NCI-H446 (cell line): ENCODE measurements around the gene TBRG1.

Experiments
- DNase-seq, 2 experiments: peaks; one replicate each; lab custom pipeline; 2025; lab: John Stamatoyannopoulos, UW

The TBRG1 gene

DNA sequence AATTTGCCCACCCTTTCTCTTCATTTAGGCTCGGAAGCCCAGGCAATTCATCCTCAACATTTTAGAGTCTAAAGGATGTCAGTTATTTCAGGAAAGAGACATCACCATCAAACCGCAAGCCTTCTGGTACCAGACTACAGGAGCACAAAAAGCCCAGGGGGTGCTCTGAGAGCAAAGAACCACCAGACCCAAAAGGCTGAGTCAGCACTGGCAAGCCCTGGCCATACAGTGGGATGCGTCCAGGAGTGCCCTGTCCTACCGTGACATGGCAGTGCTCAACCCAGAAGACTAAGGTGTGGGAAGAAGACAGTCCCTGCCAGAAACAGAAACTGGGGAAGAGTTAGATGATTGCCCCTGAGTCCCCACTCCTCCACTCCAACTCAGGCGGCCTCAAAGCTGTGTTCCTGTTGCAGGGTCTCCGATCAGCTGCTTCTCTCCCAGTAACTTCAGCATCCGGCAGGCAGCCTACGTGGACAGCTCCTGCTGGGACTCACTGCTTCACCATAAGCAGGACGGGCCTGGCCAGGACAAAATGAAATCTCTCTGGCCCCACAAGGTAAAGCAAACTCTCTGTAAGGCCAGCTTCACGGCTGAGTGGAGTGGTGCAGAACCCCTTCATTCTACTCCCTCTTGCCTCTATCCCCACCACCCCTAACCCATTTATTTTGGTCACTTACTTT lies 10.0 kb upstream of the TBRG1 start:
- DNase-seq: peak in 1 of 2 experiments; percentile 14

DNA sequence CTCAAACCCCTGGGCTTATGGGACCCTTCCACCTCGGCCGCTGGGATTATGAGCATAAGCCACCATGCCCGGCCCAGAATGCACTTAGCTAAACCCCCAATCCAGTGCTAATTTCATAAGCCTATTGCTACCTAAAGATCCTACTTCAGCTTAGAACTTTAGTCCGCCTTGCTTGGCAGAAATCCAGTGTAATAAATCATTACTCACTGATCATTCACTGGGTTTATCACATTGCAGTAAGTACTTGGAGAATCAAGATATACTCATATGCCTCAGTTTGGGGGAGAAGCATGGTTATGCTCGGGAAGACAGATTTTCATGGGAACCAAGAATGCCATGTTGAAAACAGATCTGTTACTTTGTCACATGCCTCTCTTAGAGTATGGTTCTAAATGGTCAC lies 3.8 kb upstream of the TBRG1 start:
- no peak for DNase-seq

DNA sequence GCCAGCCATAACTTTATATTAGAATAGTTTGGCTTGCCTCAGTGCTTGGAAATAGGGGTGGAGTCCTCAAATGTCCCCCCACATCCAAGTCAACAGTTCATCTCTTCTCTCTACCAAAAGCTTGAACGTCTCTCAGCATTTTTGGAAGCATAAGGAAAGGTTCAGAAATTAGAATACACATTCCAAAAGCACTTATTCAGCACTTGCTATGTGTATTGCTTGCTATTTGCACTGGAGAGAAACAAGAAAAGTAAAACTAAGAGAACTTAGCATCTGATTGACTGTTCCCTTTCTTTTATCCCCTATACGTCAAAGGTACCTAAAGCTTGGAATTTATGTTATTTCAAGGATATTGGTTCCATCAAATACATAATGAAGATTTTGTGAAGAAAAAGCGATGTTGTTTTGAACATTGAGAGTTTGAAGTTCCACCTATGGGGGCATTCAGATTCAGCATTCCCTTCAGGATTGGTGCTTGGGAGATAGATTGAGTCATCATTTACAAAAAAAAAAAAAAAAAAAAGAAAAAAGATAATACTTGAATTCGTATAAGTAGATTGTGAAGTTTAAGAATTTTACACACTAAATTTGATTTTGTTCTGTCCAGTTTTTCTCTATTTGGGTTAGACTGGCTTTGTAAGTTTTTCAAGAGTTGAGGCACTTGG lies 1.3 kb downstream of the TBRG1 start:
- no peak for DNase-seq

DNA sequence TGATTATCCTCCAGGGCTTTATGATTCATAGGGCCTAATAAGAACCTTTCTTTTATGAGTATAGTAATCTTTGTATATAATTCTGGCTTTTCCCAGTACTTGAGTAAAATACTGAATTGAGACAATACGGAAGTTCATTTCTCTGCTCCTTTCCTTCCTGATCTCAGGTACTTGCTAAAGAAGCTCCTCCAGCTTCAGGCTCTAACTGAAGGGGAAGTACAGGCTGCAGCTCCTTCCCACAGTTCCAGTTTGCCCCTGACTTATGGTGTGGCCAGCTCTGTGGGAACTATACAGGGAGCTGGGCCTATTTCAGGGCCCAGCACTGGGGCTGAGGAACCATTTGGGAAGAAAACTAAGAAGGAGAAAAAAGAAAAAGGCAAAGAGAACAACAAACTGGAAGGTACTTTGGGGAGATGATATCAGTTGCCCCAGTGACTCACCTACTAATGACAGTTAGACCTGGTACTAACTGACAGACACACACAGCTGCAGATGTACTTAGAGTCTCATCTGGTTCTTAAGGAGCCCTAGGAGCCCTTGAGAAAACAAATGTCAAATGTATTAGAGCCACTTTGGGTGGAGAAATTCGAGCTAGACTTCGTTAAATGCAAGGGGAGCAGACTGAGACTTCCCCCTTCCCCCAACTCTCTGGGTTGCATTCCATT lies 3.0 kb downstream of the TBRG1 start:
- no peak for DNase-seq

DNA sequence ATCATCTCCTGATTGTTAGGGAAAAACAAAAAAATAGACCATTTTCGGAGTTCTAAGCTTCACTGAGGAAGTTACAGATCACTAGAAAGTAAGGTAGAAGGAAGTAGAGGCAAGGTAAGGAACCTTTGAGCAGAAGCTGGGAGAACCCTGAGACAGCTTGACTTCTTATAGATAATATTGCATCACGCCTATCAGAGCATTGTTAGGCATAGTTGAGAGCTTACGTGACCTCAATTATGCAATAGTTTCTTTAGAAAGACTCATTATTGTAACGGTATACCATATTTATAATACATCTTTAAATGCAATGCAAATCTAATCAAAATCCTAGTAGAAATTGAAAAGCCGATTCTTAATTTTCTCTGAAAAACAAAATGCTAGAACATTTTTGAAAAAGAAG lies 4.9 kb downstream of the TBRG1 start:
- DNase-seq: no peak

DNA sequence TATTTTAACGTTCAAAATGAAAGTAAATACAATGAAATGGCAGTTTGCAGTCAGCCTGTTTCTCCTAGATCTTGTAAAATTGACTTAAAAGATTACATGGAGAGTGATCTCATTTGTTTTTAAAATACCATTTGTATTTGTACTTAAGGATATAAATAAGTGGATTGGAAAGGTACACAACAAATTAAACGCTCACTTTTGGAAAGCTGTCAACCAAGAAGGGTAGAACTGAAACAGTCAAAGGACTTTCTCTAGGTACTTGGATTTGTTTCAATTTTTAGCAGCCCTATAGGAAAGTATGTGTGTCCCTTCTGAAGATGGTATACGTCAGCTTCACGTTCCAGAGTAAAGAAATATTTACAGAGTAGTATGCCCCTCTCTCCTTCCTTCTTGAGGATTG lies 7.3 kb downstream of the TBRG1 start:
- DNase-seq: no peak

DNA sequence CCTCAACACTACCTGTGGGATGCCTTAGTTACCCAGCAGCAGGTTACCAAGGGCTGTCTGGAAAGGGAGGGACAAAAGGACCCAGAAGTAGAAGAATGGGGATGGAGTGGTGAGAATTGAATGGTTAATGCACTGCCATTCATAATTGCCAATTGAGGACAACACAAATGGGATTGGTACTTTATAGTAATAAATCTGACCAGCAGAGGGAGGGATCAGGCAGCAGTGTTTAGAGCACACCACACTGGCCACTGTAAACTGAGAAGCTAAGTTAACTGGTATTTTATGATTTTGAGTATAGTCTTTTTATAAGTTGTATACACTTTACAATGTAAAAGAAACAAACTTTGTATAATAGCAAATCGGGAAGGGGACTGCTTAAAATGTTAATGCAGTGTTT lies 10.7 kb downstream of the TBRG1 start:
- no peak for DNase-seq

DNA sequence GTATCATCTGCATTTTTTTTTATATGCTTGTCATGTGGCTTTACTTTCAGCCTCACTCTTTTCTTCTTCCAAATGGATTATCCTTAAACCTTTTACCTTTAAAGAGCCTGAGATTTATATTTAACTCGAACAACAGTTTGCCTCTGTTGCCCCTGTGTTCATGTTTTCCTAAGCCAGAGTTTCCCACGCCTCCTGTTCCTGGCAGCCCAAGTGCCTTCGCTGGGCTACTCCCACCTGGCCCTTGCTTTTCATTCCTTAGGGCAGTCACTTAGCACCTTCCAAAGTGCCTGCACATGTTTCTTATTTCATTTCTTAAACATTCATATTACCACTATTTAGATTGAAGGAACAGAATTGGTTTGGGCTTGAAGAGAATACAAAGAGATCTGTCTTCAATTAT lies 13.3 kb downstream of the TBRG1 start:
- DNase-seq: no peak

DNA sequence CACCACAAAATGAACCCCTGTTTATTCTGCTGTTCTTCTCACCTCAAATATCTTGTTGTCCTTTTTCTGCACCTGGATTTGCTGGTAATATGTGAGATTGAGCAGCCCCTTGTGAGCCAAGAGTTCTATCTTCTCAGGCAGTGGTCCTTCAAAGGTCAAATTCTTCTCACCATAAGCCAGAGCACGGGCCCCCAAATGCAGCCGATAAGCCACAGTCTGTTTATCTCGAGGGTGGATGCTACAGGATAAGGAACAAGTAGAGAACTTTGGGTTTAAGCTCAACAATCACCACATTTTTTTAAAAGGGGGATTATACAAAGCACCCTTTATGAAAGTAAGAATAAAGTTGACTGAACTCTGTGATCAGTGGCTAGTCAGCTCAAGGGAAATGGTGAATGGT lies 15.8 kb downstream of the TBRG1 start:
- no peak for DNase-seq

DNA sequence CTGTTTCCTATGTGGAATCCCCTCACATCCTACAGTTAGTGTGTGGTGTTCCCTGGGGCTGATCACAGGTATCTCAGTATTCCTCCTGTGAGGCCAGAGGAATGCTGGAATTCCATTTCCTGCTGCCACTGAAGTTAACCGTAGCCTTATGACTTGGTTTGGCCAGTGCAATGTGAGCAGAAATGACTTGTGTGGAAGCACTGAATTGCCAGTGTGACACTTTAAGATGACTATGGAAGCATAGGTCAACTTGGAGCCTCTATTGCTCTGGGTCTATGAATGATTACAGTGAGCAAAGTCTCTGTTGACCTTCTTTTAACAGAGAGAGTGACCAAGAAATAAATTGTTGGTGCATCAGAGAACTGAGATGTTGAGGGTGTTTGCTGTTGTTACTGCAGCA lies 16.5 kb downstream of the TBRG1 start:
- no peak for DNase-seq

DNA sequence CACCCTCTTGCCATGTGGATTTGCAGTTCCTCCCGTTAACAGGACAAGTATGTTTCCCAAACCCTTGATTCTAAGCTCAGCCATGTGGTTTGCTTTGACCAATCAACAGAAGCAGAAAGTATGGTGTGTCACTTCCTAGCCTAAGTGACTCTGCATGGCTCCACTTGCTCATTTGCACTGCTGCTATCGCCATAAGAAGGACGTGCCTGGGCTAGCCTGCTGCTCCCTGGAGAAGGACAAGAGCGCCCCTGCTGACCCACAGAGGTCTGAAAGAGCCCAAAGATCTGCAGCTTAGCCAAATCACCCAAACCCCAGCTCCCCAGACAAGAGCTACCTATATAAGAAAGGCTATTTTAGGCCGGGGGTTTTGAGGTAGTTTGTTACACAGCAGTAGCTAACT lies 18.0 kb downstream of the TBRG1 start:
- DNase-seq: no peak

DNA sequence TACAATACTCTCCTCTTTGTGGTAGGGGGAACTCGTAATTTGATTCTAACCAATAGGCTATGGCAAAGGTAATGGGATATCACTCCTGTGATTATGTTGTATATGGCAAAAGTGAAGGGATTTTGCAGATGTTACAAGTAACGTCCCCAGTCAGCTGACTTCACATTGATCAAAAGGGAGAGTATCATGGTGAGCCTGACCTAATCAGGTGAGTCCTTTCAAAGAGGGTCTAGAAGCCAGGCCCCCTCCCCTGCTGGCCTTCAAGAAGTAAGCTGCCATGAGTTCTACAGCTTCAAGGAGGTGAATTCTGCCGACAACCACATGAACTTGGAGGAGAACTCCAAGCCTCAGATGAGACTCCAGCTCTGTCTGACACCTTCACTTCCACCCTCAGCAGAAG lies 20.0 kb downstream of the TBRG1 start:
- DNase-seq: no peak

DNA sequence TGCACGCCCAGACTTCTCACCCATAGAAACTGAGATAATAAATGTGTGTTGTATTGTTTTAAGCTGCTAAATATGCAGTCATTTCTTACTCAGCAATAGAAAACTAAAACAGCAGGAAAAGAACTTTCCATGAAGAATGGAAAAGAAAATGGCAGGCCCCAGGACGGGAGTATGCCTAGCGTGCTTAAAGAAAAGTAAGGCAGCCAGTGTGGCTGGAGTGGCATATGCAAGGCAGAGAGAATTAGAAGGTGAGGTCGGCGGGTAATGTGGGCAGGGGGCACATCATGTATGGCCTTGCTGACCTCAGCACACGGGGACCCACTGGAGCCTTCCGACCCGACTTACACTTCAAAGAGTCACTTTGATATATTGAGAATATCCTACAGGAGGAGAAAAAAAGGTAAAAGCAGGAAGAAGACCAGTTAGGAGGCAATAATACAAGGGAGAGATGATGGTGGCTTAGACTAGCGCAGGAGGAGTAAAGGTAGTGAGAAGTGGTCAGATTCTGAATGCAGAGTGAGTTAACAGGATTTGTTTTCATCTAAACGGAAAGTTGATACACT lies 20.5 kb downstream of the TBRG1 start:
- DNase-seq: no peak

DNA sequence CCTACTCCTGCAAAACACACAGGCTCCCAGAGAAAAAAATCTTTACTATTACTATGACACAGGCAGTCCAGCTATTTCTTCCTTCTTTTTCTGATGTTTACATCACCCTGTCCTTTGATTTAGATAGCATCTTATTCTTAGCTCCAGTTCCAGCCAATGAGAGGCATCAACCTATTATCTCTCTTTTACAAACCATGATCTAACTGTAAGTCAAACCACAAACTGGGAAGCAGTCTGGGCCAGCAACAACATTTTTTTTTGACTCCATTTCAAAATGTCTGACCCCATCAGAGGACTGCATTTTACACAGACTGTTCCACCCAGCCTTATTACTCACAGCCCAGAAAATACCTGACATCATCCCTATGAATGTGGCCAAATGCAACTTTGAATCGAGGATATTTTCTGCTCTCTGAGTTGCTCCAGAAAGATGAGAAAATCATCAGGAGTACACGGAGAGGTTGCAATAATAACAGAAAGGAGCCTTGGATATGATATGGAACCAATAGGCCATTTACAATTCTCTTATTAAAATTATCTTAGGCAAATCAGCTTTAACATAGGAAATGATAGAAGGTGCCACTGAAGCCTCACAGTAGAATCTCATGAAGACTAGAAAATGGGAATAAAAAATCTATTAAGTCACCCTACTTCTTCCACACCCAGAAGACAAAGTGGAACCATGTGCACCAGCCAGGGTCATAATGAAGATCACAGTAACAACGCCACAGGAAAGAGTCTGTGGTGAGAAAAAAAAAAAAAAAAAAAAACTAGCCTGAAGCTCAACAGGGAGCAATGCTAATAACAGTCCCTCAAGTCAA lies 21.2 kb downstream of the TBRG1 start:
- no peak for DNase-seq

DNA sequence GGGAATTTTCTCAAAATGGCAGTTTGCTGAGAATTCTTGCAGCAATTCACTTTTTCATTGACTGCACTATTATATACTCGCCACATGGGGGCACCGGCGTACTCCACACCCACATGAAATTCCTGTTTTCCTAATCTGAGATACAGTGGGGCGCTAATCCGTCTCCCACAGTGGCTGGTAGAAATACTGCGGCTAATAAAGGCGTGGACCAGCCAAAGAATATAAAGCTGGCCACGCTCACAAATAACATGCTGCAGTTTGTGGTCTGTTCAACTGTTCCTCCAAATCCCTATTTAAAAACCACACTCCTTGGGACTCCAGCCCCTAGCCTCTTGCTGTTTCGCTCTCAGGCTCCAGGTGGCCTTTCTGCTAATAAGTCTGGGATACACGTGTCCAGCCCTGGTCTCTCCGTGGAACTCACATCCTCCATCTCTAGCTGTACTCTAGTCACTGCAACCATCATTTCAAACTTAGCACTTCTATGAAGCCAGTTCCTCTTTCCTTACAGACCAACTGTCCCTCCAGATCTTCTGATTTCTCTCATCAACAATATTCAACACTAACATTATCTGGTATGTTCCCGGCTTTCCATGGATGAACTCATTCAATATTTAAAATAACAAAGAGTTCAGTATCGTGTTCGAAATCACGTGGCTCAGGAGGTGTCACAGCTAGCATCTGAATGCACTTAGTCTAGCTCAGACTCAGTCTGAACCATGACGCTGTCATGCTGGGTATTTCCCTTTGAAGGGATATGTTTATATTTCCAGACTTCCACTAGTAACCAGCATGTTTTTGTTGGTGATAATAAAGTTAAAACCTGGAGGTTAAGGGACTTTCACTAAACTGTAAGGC lies 22.0 kb downstream of the TBRG1 start:
- peak; percentile 69 to 73 for DNase-seq

DNA sequence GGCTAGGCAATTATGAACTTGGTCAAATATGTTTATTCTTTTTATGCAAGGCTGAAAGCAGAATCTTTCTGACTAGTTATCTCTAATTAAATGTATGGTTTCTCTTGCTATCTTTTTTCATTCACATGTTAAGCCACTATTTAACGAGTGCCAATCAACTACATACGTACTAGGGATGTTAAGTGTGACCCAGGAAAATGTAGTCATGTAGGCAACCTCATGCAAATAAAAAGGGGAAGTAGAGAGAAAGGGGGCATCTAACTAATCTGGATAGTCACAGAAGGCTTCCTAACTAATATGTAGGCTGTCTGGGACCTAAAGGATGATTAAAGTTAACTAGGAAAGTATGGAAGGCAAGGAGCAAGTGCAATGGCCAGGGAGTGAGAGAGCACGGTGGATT lies 23.5 kb downstream of the TBRG1 start:
- DNase-seq: no peak

DNA sequence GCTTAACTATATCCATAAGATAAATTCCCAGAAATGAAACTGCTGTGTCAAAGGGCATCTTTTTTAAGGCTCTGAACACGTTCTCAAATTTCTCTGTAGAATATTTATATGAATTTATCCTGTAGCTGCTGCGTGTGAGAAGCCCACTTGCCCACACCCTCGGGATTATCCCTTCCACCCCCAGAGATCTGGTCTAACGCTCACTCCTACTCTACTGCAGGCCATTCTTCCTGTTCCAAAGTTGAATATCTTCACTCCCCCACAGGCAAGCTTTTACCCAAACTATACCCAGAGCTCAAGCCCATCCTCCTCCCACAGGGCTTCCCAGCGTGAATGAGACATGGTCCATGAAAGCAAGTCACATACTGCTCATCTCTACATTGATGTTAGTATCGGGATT lies 25.9 kb downstream of the TBRG1 start:
- DNase-seq: no peak

DNA sequence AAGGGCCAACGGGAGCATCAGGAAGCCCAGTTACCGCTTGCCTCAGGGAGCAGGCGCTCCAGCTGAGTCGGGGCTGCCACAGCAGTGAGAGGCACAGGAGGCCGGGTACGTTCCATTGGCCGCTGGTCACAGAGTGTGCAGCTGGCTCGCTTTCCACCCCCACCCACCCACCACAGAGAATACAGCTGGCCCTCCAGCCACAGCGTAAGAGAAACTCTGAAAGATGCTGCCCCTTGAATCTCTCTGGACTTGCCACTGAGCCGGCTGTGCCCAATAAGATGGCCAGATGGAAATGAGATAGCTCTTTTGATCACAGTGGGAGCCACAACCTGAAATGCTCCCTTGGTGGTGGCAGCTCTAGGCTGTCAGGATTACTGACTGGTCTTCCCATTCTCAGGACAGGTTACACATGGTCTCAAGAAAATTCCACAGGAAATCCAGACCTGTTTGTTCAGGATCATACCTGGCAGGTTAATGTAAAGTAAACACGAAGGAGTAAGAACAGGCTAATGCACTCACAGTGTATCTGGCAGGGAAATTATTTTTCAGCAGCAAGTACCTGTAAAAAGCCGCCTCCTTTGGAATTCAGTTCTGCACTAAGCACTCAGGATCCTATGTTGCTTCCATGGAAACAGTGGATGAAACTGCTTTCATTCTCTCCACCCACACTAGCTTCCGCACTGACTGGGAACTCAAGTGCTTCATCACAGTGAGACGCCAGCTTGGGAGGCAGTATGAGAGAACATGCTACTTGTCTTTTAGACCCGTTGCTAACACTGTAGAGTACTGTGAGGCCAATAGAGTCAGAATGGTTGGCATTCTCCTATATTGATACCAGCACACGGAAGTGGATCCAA lies 34.3 kb downstream of the TBRG1 start:
- DNase-seq: no peak

DNA sequence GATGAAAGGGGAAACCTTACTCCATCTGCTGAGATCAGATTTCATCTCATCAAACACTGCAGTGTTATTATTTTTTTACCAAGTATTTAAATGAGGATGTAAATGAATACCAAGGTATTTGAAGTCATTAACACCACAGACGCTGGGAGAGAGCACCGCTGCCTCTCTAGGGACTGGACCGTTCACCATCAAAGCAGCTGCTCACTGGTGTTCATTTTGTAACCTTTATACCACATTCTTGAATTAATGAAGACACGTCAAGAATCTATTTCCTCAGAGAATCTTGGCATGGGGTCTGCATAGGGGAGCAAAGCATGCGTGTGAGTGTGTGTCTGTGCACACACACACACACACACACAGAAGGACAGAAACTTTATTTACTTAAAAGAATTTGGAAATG lies 35.2 kb downstream of the TBRG1 start:
- DNase-seq: no peak

DNA sequence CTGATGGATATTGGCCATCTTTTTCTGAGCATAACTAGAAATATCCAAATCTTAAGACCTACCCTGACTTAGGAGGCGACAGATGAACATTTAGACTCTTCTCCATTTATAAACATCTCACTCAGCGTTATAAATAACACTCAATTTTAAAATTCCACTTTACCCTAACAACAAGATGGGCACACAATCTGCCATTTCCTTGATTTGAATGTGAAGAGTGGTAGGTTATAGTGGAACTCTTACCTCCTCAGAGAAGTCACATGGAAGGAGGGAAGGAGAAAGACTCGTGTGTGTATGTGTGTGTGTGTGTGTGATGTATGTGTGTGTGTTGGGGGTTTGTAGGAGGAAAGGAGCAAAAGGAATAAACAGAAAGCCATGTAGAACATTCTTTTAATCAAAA lies 35.8 kb downstream of the TBRG1 start:
- no peak for DNase-seq
